Measurements from ENCODE around the gene ZNF710. TPM values are rescaled to one million over a fixed set of nuclear protein-coding genes. Genes with fewer than 3 reads are reported as not detected.
A peak's percentile ranks its signal among the peaks of the same experiment; 100 is the strongest.

Gene ZNF710
- total RNA-seq, 1 donor from 2014 or later: 23.1 TPM

GRCh38 chr15:90035095-90035839 lies 34.1 kb downstream of the ZNF710 start:
- peaks cover 72% of the 10 kb centered on the region for H3K4me1 ChIP-seq
- intact Hi-C loops (cut with DNase I): no loop called here
- no peak for TF ChIP-seq POLR2A (IDR thresholded peaks at IDR 0.05)
- TF ChIP-seq POLR2AphosphoS5 (IDR thresholded peaks at IDR 0.05; ENCODE audit: insufficient read depth in 1 of 2, low read depth in 1 of 2): no peak
- TF ChIP-seq CTCF (IDR thresholded peaks at IDR 0.05): no peak
- H3K36me3 ChIP-seq: no peaks in the 10 kb centered on the region
- H3K27ac ChIP-seq: peak overlapping the region; percentile 4
- H3K4me3 ChIP-seq: no peak overlapping the region
- no peaks in the 10 kb centered on the region for H3K9me3 ChIP-seq
- DNase-seq (ENCODE audit: extremely low spot score in 2 of 2): no peak
- H3K27me3 ChIP-seq: no peaks in the 10 kb centered on the region

GRCh38 chr15:90035840-90036230 lies 34.7 kb downstream of the ZNF710 start:
- Histone ChIP-seq H3K9me3 (no peaks in the 10 kb centered on the region), H3K4me3 (no peak overlapping the region), H3K4me1 (peaks cover 74% of the 10 kb centered on the region), H3K27me3 (no peaks in the 10 kb centered on the region), H3K27ac (no peak overlapping the region), H3K36me3 (no peaks in the 10 kb centered on the region)
- intact Hi-C loops (cut with DNase I): no loop called here
- TF ChIP-seq POLR2AphosphoS5 (IDR thresholded peaks at IDR 0.05; ENCODE audit: insufficient read depth in 1 of 2, low read depth in 1 of 2) (no peak), POLR2A (IDR thresholded peaks at IDR 0.05) (no peak), CTCF (IDR thresholded peaks at IDR 0.05) (no peak)
- DNase-seq (ENCODE audit: extremely low spot score in 2 of 2): no peak

- Histone ChIP-seq H3K36me3 (no peaks in the 10 kb centered on the region), H3K27me3 (no peaks in the 10 kb centered on the region), H3K4me3 (no peak overlapping the region), H3K4me1 (peaks cover 70% of the 10 kb centered on the region), H3K9me3 (no peaks in the 10 kb centered on the region), H3K27ac (no peak overlapping the region)
- intact Hi-C loops (cut with DNase I): no loop called here
- TF ChIP-seq POLR2A (IDR thresholded peaks at IDR 0.05): no peak
- DNase-seq (ENCODE audit: extremely low spot score in 2 of 2): no peak
These were observed 35.2 kb downstream of the ZNF710 start for GRCh38 chr15:90036343-90036742.

GRCh38 chr15:90036806-90037510 lies 35.8 kb downstream of the ZNF710 start:
- H3K4me3 ChIP-seq: no peak overlapping the region
- peaks cover 64% of the 10 kb centered on the region for H3K4me1 ChIP-seq
- H3K27ac ChIP-seq: no peak overlapping the region
- DNase-seq (ENCODE audit: extremely low spot score in 2 of 2): no peak
- TF ChIP-seq POLR2AphosphoS5 (IDR thresholded peaks at IDR 0.05; ENCODE audit: insufficient read depth in 1 of 2, low read depth in 1 of 2): no peak
- no peak for TF ChIP-seq POLR2A (IDR thresholded peaks at IDR 0.05)
- TF ChIP-seq CTCF (IDR thresholded peaks at IDR 0.05): no peak
- H3K27me3 ChIP-seq: no peaks in the 10 kb centered on the region
- intact Hi-C loops (cut with DNase I): no loop called here
- H3K36me3 ChIP-seq: no peaks in the 10 kb centered on the region
- H3K9me3 ChIP-seq: no peaks in the 10 kb centered on the region

- intact Hi-C loops (cut with DNase I): no loop called here
- no peaks in the 10 kb centered on the region for H3K9me3 ChIP-seq
- H3K27me3 ChIP-seq: no peaks in the 10 kb centered on the region
- no peak overlapping the region for H3K27ac ChIP-seq
- no peak for DNase-seq (ENCODE audit: extremely low spot score in 2 of 2)
- no peak for TF ChIP-seq POLR2A (IDR thresholded peaks at IDR 0.05)
- TF ChIP-seq CTCF (IDR thresholded peaks at IDR 0.05): no peak
- no peaks in the 10 kb centered on the region for H3K36me3 ChIP-seq
- no peak overlapping the region for H3K4me3 ChIP-seq
- H3K4me1 ChIP-seq: peaks cover 63% of the 10 kb centered on the region
These were observed 36.4 kb downstream of the ZNF710 start for GRCh38 chr15:90037511-90037860.
